Upper lobe of left lung (tissue), 6 donors: ENCODE results near the gene SYT14. TPM values are rescaled to one million over a fixed set of nuclear protein-coding genes. Genes with fewer than 3 reads are reported as not detected.

Source experiments
- ATAC-seq, 2 donors: fragments of 200-7000 bp; cut with Tn5 transposase; one replicate each; pipeline ENCODE4 v1.9.1; 2022; ENCODE audit warnings: mild to moderate bottlenecking in 2 of 2, moderate library complexity in 2 of 2; ENCODE audit not compliant: low FRiP score in 2 of 2
- DNase-seq, 2 donors: peaks; one replicate each; pipeline ENCODE4 v3.0.0-alpha.2; 2019 to 2020
- H3K27ac ChIP-seq, 4 donors: fragments of 200-600 bp; sonication (generic); one replicate each; pipeline ENCODE4 v1.5.1; 2016 to 2019
- H3K27me3 ChIP-seq, 4 donors: fragments of 200-600 bp; sonication (generic); one replicate each; pipeline ENCODE4 v1.5.1; 2017 to 2019
- H3K36me3 ChIP-seq, 4 donors: fragments of 200-600 bp; sonication (generic); one replicate each; pipeline ENCODE4 v1.5.1; 2016 to 2019
- H3K4me1 ChIP-seq, 4 donors: fragments of 200-600 bp; sonication (generic); one replicate each; pipeline ENCODE4 v1.5.1; 2018 to 2019
- H3K4me3 ChIP-seq, 4 donors: fragments of 200-600 bp; sonication (generic); one replicate each; pipeline ENCODE4 v1.5.1; 2017 to 2019; ENCODE audit warnings: mild to moderate bottlenecking in 2 of 4, moderate library complexity in 1 of 4
- H3K9me3 ChIP-seq, 4 donors: fragments of 200-600 bp; sonication (generic); one replicate each; pipeline ENCODE4 v1.5.1; 2018 to 2019
- EP300 ChIP-seq, 4 donors: sonication (generic); formaldehyde crosslinking; IDR thresholded peaks; one replicate each; pipeline ENCODE4 v1.5.1; 2017; ENCODE audit warnings: antibody characterized with exemption in 4 of 4, control low read depth in 2 of 4
- POLR2A ChIP-seq, 4 donors: fragments of 450-650 bp; IDR thresholded peaks; one replicate each; pipeline ENCODE4 v1.5.1; 2016 to 2017; ENCODE audit warnings: antibody characterized with exemption in 4 of 4, mild to moderate bottlenecking in 2 of 4
- POLR2AphosphoS5 ChIP-seq, 2 donors: sonication (generic); formaldehyde crosslinking; IDR thresholded peaks; one replicate each; pipeline ENCODE4 v1.5.1; 2017; ENCODE audit warnings: antibody characterized with exemption in 2 of 2
- WGBS, 2 donors: methylation state at CpG; one replicate each; pipeline ENCODE4 v1.1.5; 2017 to 2018; 5-methylcytosine and 5-hydroxymethylcytosine counted together
- total RNA-seq, 6 donors: library from RNA; depleted of rRNA in 4 of 6; stranded (reverse); fragments of >200 nt in 4 of 6; gene quantifications; one replicate each; pipeline versions ENCODE4 v1.1.0 to v1.2.1, GENCODE V29; 2016 to 2021
- TF ChIP-seq, protein P1 (sequence below), 6 experiments: fragments of 450-650 bp in 4 of 6; fragments of 200-600 bp in 2 of 6; sonication (generic) in 2 of 6; IDR thresholded peaks; one replicate each; pipeline ENCODE4 v1.5.1; 2016 to 2019; ENCODE audit warnings: antibody characterized with exemption in 6 of 6
- donor health status: DM: no; HTN: no; CAD: no; lungs with moderate emphysema.
- donor health status: DM: no; HTN: yes; CAD: no; lungs with severe emphysema.

SYT14 gene
- total RNA-seq, 6 donors from 2014 or later: not detected

DNA sequence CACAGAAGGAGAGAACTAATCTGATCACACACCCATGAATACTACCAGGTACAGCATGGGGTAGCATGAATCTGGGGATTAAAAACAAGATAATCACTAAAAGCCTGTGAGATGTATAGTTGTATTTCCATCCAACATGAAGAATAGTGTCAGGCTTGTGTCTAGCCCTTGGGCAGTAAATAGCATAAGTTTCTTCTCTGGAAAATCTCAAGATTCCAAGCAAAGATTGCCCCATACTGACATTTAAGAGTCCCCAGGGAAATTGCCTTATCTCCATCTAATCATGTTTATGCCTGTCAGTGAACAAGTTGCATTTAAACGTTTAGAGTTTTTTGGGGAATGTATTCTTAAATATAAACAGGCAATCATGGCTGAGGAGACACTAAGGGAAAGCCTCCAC, 185.4 kb downstream of the SYT14 start:
- no peak for TF ChIP-seq POLR2A (IDR thresholded peaks at IDR 0.05)
- TF ChIP-seq, protein P1, sequence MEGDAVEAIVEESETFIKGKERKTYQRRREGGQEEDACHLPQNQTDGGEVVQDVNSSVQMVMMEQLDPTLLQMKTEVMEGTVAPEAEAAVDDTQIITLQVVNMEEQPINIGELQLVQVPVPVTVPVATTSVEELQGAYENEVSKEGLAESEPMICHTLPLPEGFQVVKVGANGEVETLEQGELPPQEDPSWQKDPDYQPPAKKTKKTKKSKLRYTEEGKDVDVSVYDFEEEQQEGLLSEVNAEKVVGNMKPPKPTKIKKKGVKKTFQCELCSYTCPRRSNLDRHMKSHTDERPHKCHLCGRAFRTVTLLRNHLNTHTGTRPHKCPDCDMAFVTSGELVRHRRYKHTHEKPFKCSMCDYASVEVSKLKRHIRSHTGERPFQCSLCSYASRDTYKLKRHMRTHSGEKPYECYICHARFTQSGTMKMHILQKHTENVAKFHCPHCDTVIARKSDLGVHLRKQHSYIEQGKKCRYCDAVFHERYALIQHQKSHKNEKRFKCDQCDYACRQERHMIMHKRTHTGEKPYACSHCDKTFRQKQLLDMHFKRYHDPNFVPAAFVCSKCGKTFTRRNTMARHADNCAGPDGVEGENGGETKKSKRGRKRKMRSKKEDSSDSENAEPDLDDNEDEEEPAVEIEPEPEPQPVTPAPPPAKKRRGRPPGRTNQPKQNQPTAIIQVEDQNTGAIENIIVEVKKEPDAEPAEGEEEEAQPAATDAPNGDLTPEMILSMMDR (IDR thresholded peaks at IDR 0.05): no peak
- TF ChIP-seq POLR2AphosphoS5 (IDR thresholded peaks at IDR 0.05): no peak
- no peak for TF ChIP-seq EP300 (IDR thresholded peaks at IDR 0.05)
- no peaks in the 10 kb centered on the region for H3K4me1 ChIP-seq
- 26 to 39% methylated on average over 1 of the region's 1 CpG for WGBS, 2 donors

DNA sequence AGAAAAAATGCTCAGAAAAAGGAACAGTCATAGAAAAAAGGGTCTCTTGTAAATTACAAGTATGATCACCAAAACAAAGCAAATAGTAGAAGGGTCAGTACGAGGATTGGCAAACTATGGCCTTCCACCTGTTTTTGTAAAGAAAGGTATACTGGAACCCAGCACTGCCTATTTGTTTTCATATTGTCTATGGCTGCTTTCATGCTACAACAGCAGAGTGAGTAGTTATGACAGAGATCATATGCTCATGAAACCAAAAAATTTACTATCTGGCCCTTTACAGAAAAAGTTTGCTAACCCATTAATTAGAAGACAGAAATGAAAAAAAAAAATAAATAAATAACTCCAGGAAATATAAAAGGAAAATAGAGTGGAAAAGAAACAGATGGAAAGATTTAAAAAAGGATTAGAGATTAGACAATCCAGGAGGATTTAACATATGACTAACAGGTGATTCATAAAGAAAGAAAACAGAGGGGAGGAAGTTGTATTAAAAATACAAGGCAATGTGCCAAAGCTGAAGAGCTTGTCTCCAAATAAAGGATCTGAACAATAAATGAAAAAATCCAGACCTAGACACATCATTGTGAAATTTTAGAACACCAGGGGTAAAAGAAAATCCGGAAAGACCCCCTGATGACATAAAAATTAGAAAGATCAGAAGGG, 186.0 kb downstream of the SYT14 start:
- Histone ChIP-seq H3K27ac (no peak overlapping the region), H3K4me3 (no peak overlapping the region), H3K36me3 (no peaks in the 10 kb centered on the region), H3K9me3 (no peaks in the 10 kb centered on the region), H3K27me3 (no peaks in the 10 kb centered on the region), H3K4me1 (no peaks in the 10 kb centered on the region)
- ATAC-seq (no peak), DNase-seq (no peak)
- 71 to 75% methylated on average over 2 of the region's 2 CpGs for WGBS, 2 donors
- TF ChIP-seq POLR2AphosphoS5 (IDR thresholded peaks at IDR 0.05) (no peak), POLR2A (IDR thresholded peaks at IDR 0.05) (no peak), EP300 (IDR thresholded peaks at IDR 0.05) (no peak)
- TF ChIP-seq, protein P1 (IDR thresholded peaks at IDR 0.05): no peak

More for the DNA sequence above, 185.4 kb downstream of the SYT14 start:
- Histone ChIP-seq H3K27me3 (no peaks in the 10 kb centered on the region), H3K27ac (no peak overlapping the region), H3K36me3 (no peaks in the 10 kb centered on the region), H3K9me3 (no peaks in the 10 kb centered on the region), H3K4me3 (no peak overlapping the region)
- ATAC-seq (no peak), DNase-seq (no peak)

DNA sequence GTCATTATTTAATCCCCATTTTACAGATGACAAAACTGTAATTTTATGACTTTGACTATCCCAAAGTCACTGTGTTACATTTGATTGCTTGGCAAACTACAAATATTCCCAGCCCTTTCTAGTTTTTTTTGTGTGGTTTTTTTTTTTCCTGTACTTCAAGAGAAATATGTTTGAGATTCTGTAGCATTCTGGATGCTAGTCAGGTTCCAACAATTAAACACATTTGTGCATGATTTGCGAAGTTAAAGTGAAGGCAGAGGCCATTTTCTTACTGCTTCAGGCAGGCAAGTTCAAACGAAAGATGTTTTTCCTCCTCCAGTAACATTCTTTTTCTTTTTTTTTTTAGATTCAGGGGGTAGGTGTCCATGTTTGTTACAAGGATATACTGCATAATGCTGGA, 186.7 kb downstream of the SYT14 start:
- H3K27me3 ChIP-seq: no peaks in the 10 kb centered on the region
- ATAC-seq (no peak), DNase-seq (no peak)
- H3K36me3 ChIP-seq: no peaks in the 10 kb centered on the region
- no peak overlapping the region for H3K27ac ChIP-seq
- no peaks in the 10 kb centered on the region for H3K9me3 ChIP-seq
- WGBS, 2 donors: 76 to 79% methylated on average over 2 of the region's 2 CpGs
- TF ChIP-seq POLR2AphosphoS5 (IDR thresholded peaks at IDR 0.05) (no peak), EP300 (IDR thresholded peaks at IDR 0.05) (no peak), POLR2A (IDR thresholded peaks at IDR 0.05) (no peak)
- TF ChIP-seq, protein P1 (IDR thresholded peaks at IDR 0.05): no peak
- H3K4me1 ChIP-seq: no peaks in the 10 kb centered on the region
- H3K4me3 ChIP-seq: no peak overlapping the region

DNA sequence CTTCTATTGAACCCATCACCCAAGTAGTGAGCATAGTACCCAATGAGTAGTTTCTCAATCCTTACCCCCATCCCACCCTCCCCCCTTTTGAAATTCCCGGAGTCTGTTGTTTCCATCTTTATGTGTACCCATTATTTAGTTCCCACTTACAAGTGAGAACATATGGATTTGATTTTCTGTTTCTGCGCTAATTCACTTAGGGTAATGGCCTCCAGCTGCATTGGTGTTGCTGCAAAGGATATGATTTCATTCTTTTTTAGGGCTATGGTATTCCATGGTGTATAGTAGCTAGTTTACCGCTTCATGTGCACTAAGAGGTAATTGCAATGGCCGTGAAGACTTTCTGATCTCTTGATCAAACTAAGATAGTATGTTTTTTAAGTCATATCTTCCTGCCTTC, 187.1 kb downstream of the SYT14 start:
- WGBS, 2 donors: 81 to 94% methylated on average over 4 of the region's 4 CpGs
- ATAC-seq (no peak), DNase-seq (no peak)
- no peak overlapping the region for H3K27ac ChIP-seq
- TF ChIP-seq POLR2AphosphoS5 (IDR thresholded peaks at IDR 0.05) (no peak), POLR2A (IDR thresholded peaks at IDR 0.05) (no peak), EP300 (IDR thresholded peaks at IDR 0.05) (no peak)
- TF ChIP-seq, protein P1 (IDR thresholded peaks at IDR 0.05): no peak
- no peak overlapping the region for H3K4me3 ChIP-seq
- no peaks in the 10 kb centered on the region for H3K4me1 ChIP-seq
- H3K9me3 ChIP-seq: no peaks in the 10 kb centered on the region
- no peaks in the 10 kb centered on the region for H3K36me3 ChIP-seq
- H3K27me3 ChIP-seq: no peaks in the 10 kb centered on the region

DNA sequence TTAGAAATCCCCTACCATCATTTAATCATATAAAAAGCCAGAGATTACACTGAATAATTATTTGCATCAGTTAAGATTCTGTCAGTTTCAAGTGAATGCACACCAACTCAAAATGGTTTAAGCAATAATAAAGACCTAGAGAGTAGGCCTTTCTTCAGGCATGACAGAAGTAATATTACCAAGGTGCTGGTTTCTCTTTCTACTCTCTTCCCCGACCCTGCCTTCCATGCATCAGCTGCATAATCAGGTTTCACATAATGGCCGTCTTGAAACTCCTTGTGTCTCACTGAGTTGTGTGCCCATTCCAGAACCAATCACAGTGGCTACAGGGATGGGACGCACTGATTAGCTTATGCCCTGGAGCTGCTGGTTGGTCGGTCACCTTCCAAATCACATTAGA, 191.1 kb downstream of the SYT14 start:
- DNase-seq: no peak
- Histone ChIP-seq H3K27ac (no peak overlapping the region), H3K4me1 (no peaks in the 10 kb centered on the region), H3K36me3 (no peaks in the 10 kb centered on the region), H3K27me3 (no peaks in the 10 kb centered on the region), H3K4me3 (no peak overlapping the region), H3K9me3 (no peaks in the 10 kb centered on the region)
- TF ChIP-seq EP300 (IDR thresholded peaks at IDR 0.05) (no peak), POLR2A (IDR thresholded peaks at IDR 0.05) (no peak), POLR2AphosphoS5 (IDR thresholded peaks at IDR 0.05) (no peak)
- TF ChIP-seq, protein P1 (IDR thresholded peaks at IDR 0.05): no peak
- WGBS, 2 donors: 56 to 79% methylated on average over 4 of the region's 4 CpGs
- ATAC-seq: no peak
